ENCODE results near the gene GPR153. TPM values are rescaled to one million over a fixed set of nuclear protein-coding genes. Genes with fewer than 3 reads are reported as not detected.

The GPR153 gene
- polyA plus RNA-seq, 3 donors, result 0.04 to 0.69 TPM; not detected in 1

DNA sequence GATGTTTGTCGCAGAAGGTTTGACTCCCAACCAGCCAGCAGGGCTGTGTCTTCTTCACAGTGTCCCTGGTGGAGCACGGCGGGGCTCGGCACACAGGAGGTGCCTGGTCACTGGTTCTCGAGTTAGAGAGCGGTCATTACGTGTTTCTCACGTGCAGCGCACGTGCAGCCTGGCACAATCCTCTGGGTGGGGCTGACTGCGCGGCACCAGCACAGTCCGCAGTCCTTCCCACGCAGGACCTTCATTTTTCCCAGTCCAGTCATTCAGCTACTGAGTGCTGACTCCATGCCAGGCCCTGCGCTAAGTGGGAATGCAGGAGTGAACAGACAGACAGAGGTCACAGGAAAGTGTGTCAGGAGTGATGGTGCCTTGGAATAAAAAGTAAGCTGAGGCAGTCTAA lies 46.2 kb upstream of the GPR153 start:
- Histone ChIP-seq H4K20me1 (ENCODE audit: insufficient read depth, low read length) (no peaks in the 10 kb centered on the region), H3K9ac (ENCODE audit: insufficient read depth, low read length, poor library complexity, severe bottlenecking) (no peak overlapping the region), H2AFZ (ENCODE audit: insufficient read depth, low read depth, low read length, poor library complexity, severe bottlenecking) (no peak overlapping the region), H3K79me2 (ENCODE audit: insufficient read depth, low read length) (no peaks in the 10 kb centered on the region), H3K4me2 (replicated peaks; ENCODE audit: extremely low read depth, low read length, poor library complexity, severe bottlenecking) (no peak overlapping the region), H3K4me3 (replicated peaks in 1 of 3; ENCODE audit: low read depth in 2 of 3, low read length in 3 of 3) (no peak overlapping the region), H3K36me3 (replicated peaks in 1 of 2; ENCODE audit: control insufficient read depth in 1 of 2, insufficient read depth in 2 of 2, low read length in 2 of 2) (no peaks in the 10 kb centered on the region), H3K9me3 (replicated peaks in 1 of 2; ENCODE audit: control insufficient read depth in 1 of 2, insufficient read depth in 1 of 2, low read length in 2 of 2) (peaks cover 34 to 37% of the 10 kb centered on the region in 2 donors), H3K27ac (ENCODE audit: low read depth in 1 of 2, low read length in 2 of 2) (no peak overlapping the region), H3K4me1 (ENCODE audit: control insufficient read depth in 1 of 2, insufficient read depth in 2 of 2, low read length in 2 of 2) (no peaks in the 10 kb centered on the region), H3K27me3 (ENCODE audit: control insufficient read depth in 2 of 2, insufficient read depth in 2 of 2, low read length in 2 of 2) (no peaks in the 10 kb centered on the region)
- no peak overlapping the region for H3K4me3 Mint-ChIP-seq
- WGBS (ENCODE audit: insufficient coverage), result 98% methylated on average over 15 of the region's 15 CpGs
- H3K27ac Mint-ChIP-seq, result peak overlapping the region in 1 of 7 donors; percentile 13
- intact Hi-C loops (cut with micrococcal nuclease), result no loop called here
- peaks cover 33 to 42% (median 35%) of the 10 kb centered on the region in 7 donors for H3K9me3 Mint-ChIP-seq
- H3K4me1 Mint-ChIP-seq, result no peaks in the 10 kb centered on the region
- peaks cover 4 to 16% of the 10 kb centered on the region in 2 donors for H3K36me3 Mint-ChIP-seq
- TF ChIP-seq, protein P1, sequence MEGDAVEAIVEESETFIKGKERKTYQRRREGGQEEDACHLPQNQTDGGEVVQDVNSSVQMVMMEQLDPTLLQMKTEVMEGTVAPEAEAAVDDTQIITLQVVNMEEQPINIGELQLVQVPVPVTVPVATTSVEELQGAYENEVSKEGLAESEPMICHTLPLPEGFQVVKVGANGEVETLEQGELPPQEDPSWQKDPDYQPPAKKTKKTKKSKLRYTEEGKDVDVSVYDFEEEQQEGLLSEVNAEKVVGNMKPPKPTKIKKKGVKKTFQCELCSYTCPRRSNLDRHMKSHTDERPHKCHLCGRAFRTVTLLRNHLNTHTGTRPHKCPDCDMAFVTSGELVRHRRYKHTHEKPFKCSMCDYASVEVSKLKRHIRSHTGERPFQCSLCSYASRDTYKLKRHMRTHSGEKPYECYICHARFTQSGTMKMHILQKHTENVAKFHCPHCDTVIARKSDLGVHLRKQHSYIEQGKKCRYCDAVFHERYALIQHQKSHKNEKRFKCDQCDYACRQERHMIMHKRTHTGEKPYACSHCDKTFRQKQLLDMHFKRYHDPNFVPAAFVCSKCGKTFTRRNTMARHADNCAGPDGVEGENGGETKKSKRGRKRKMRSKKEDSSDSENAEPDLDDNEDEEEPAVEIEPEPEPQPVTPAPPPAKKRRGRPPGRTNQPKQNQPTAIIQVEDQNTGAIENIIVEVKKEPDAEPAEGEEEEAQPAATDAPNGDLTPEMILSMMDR (IDR thresholded peaks at IDR 0.05), result no peak
- DNase-seq, result no peak
- peaks cover 0 to 6% (median 4%) of the 10 kb centered on the region in 3 donors for H3K27me3 Mint-ChIP-seq (ENCODE audit: low read depth in 3 of 3)

DNA sequence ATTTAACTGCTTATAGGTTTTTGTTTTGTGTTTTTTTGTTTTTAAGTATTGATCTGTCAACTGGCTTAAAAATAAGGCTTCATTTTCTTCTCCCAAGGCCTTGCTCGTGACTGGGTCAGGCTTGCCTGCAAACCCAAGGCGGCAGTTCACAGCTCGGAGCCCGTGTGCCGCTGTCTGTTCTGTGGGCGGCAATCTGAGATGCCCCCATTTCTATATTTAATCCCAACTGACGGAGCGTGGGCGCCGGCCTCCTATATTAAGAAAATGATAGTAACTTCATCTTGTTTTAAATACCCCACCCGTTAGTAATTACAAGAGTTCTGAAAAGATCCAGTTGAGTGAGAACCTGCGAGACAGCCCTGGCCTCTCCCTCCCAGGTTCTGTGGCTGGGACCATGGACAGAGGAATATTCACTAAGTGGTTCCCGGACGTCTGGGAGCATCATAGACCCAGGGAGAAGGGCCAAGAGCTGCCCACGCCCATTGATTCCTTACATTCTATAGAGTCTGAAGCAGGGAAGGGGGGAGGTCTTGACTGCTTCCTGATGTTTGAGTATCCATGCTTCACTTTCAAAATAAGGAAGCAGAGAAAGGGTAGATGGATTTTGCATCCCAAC lies 42.6 kb upstream of the GPR153 start:
- Histone ChIP-seq H3K36me3 (replicated peaks in 1 of 2; ENCODE audit: control insufficient read depth in 1 of 2, insufficient read depth in 2 of 2, low read length in 2 of 2) (no peaks in the 10 kb centered on the region), H3K79me2 (ENCODE audit: insufficient read depth, low read length) (no peaks in the 10 kb centered on the region), H3K27ac (ENCODE audit: low read depth in 1 of 2, low read length in 2 of 2) (no peak overlapping the region), H3K9ac (ENCODE audit: insufficient read depth, low read length, poor library complexity, severe bottlenecking) (no peak overlapping the region), H3K9me3 (replicated peaks in 1 of 2; ENCODE audit: control insufficient read depth in 1 of 2, insufficient read depth in 1 of 2, low read length in 2 of 2) (peaks cover 24 to 25% of the 10 kb centered on the region in 2 donors), H3K27me3 (ENCODE audit: control insufficient read depth in 2 of 2, insufficient read depth in 2 of 2, low read length in 2 of 2) (no peaks in the 10 kb centered on the region), H3K4me2 (replicated peaks; ENCODE audit: extremely low read depth, low read length, poor library complexity, severe bottlenecking) (no peak overlapping the region), H3K4me1 (ENCODE audit: control insufficient read depth in 1 of 2, insufficient read depth in 2 of 2, low read length in 2 of 2) (no peaks in the 10 kb centered on the region), H3K4me3 (replicated peaks in 1 of 3; ENCODE audit: low read depth in 2 of 3, low read length in 3 of 3) (no peak overlapping the region), H4K20me1 (ENCODE audit: insufficient read depth, low read length) (no peaks in the 10 kb centered on the region), H2AFZ (ENCODE audit: insufficient read depth, low read depth, low read length, poor library complexity, severe bottlenecking) (no peak overlapping the region)
- peaks cover 22 to 27% (median 24%) of the 10 kb centered on the region in 7 donors for H3K9me3 Mint-ChIP-seq
- peaks cover 0 to 2% (median 0%) of the 10 kb centered on the region in 3 donors for H3K27me3 Mint-ChIP-seq (ENCODE audit: low read depth in 3 of 3)
- no peak overlapping the region for H3K27ac Mint-ChIP-seq
- 100% methylated on average over 2 of the region's 15 CpGs for WGBS (ENCODE audit: insufficient coverage)
- TF ChIP-seq, protein P1 (IDR thresholded peaks at IDR 0.05), result no peak
- DNase-seq, result no peak
- H3K4me3 Mint-ChIP-seq, result no peak overlapping the region
- H3K4me1 Mint-ChIP-seq, result no peaks in the 10 kb centered on the region
- H3K36me3 Mint-ChIP-seq, result peaks cover 2 to 9% of the 10 kb centered on the region in 2 donors
- intact Hi-C loops (cut with micrococcal nuclease), result no loop called here

Measured in CD14-positive monocyte (primary cell).